Ectodermal cell (in vitro differentiated cells): ENCODE measurements around the gene DCC.

Source experiments
- H3K27ac ChIP-seq: 2 replicates; pipeline ENCODE4 v1.7.0; 2013; ENCODE audit warnings: mild to moderate bottlenecking, low read depth, low read length; ENCODE audit not compliant: insufficient read depth, poor library complexity, severe bottlenecking
- H3K27me3 ChIP-seq: 2 replicates; pipeline ENCODE4 v1.7.0; 2013; ENCODE audit warnings: mild to moderate bottlenecking, low read length; ENCODE audit not compliant: insufficient read depth, control insufficient read depth, poor library complexity, severe bottlenecking
- H3K36me3 ChIP-seq: one replicate; pipeline ENCODE4 v1.7.0; 2013; ENCODE audit warnings: low read length; ENCODE audit not compliant: control insufficient read depth, insufficient read depth
- H3K4me1 ChIP-seq: one replicate; pipeline ENCODE4 v1.7.0; 2013; ENCODE audit warnings: low read length; ENCODE audit not compliant: control insufficient read depth, insufficient read depth
- H3K4me3 ChIP-seq: 2 replicates; pipeline ENCODE4 v1.7.0; 2013; ENCODE audit warnings: low read depth, low read length, control low read depth; ENCODE audit not compliant: insufficient read depth
- H3K9me3 ChIP-seq: 2 replicates; pipeline ENCODE4 v1.7.0; 2013; ENCODE audit warnings: mild to moderate bottlenecking, low read length, moderate library complexity; ENCODE audit not compliant: control insufficient read depth
- WGBS, 2 experiments: methylation state at CpG; one replicate each; pipeline ENCODE4 v1.1.7; 2013; ENCODE audit warnings: missing lambda C conversion rate in 2 of 2; 5-methylcytosine and 5-hydroxymethylcytosine counted together

DCC gene

DNA sequence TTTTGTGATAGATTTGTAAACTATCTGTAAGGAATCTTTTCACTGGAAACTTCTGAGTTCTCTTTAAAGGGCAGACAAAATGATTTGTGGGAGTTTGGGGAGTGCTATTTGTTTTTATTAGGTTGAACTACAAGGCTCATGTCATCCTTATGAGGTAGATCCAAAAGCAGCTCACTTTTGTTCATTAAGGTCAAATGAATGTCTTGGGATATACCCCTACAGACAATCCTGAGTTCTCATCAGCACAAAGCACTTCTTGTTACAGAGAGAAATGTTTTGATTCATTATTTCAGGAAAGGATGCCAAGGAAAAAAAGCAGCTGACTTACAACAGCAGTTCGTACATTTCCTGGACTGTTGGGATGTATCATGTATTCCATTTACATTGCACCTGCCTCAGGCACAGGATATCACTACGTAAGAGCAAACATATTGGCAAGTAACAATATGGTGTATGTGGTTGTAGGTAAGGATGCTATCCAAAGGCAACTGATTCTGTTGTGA lies 68.9 kb downstream of the DCC start:
- no peaks in the 10 kb centered on the region for H3K9me3 ChIP-seq
- H3K36me3 ChIP-seq = no peaks in the 10 kb centered on the region
- WGBS, 2 experiments = 85 to 100% methylated on average over 2 of the region's 2 CpGs
- no peak overlapping the region for H3K4me3 ChIP-seq
- no peaks in the 10 kb centered on the region for H3K27me3 ChIP-seq
- no peak overlapping the region for H3K27ac ChIP-seq
- no peaks in the 10 kb centered on the region for H3K4me1 ChIP-seq

- no peaks in the 10 kb centered on the region for H3K9me3 ChIP-seq
- no peaks in the 10 kb centered on the region for H3K36me3 ChIP-seq
- no peaks in the 10 kb centered on the region for H3K27me3 ChIP-seq
- no peak overlapping the region for H3K27ac ChIP-seq
- H3K4me3 ChIP-seq = no peak overlapping the region
- 67 to 70% methylated on average over 1 of the region's 1 CpG for WGBS, 2 experiments
- H3K4me1 ChIP-seq = no peaks in the 10 kb centered on the region
Measured at GRCh38 chr18:52409727-52410126, 69.7 kb downstream of the DCC start.

GRCh38 chr18:52415131-52415530 lies 75.1 kb downstream of the DCC start:
- H3K27me3 ChIP-seq = no peaks in the 10 kb centered on the region
- H3K27ac ChIP-seq = no peak overlapping the region
- no peaks in the 10 kb centered on the region for H3K4me1 ChIP-seq
- no peak overlapping the region for H3K4me3 ChIP-seq
- 94 to 97% methylated on average over 3 of the region's 3 CpGs for WGBS, 2 experiments
- no peaks in the 10 kb centered on the region for H3K9me3 ChIP-seq
- no peaks in the 10 kb centered on the region for H3K36me3 ChIP-seq

DNA sequence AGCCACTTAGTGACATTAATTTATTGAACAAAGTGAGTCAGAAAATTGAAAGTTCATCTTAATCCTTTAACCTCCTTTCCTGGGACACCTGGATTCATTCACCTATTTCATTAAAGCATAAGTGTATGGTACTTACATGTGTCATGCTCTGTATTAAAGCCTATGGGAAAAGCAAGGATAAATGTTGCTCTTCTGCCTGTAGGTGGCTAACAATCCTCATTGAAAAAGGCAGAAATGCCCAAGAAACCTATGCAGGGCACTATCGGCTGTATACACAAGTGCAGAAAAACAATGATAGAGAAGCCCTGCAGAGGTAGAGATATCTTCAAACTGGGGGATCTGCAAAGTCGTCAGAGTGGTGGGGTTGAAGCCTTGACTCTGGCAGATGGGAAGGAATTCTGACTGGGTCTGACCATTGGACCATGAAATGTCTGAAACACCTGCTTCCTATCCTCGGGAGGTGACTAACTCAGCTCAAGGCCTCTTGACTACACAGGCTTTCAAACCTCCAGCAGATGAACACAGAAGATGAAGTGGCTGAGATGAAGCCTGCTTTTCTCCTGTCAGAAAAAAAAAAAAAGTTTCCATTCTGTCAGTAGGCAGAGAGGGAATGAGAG lies 83.1 kb downstream of the DCC start:
- Histone ChIP-seq H3K4me1 (no peaks in the 10 kb centered on the region), H3K27me3 (no peaks in the 10 kb centered on the region), H3K9me3 (no peaks in the 10 kb centered on the region), H3K36me3 (no peaks in the 10 kb centered on the region), H3K27ac (no peak overlapping the region), H3K4me3 (no peak overlapping the region)
- 74 to 79% methylated on average over 3 of the region's 3 CpGs for WGBS, 2 experiments

GRCh38 chr18:52426041-52426440 lies 86.0 kb downstream of the DCC start:
- WGBS, 2 experiments = 94 to 100% methylated on average over 4 of the region's 4 CpGs
- no peaks in the 10 kb centered on the region for H3K4me1 ChIP-seq
- no peak overlapping the region for H3K27ac ChIP-seq
- no peak overlapping the region for H3K4me3 ChIP-seq
- H3K27me3 ChIP-seq = no peaks in the 10 kb centered on the region
- H3K9me3 ChIP-seq = no peaks in the 10 kb centered on the region
- H3K36me3 ChIP-seq = no peaks in the 10 kb centered on the region

DNA sequence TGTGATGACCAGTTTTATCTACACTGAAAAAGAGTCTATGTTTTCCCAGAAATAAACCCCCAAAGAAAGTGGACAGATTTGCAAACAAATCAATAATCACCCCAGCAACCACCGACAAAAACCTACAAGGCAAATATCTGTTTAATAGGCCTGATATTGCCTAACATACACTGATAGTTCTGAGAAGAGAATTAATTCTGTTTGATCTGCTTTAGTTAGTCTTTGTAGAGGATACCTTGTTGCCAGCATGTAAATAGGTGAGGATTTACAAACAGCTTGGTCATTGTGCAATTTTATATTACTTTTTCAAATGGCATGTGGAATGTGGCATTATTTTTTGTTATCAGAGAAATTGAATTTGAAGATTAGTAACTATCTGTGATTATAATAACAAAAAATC lies 86.5 kb downstream of the DCC start:
- Histone ChIP-seq H3K27ac (no peak overlapping the region), H3K27me3 (no peaks in the 10 kb centered on the region), H3K4me3 (no peak overlapping the region), H3K4me1 (no peaks in the 10 kb centered on the region), H3K36me3 (no peaks in the 10 kb centered on the region), H3K9me3 (no peaks in the 10 kb centered on the region)
- 100% methylated on average over 1 of the region's 1 CpG for whole genome bisulfite sequencing, 2 experiments

- WGBS, 2 experiments = 94% methylated on average over 4 of the region's 4 CpGs
- Histone ChIP-seq H3K27me3 (no peaks in the 10 kb centered on the region), H3K36me3 (no peaks in the 10 kb centered on the region)
Measured at GRCh38 chr18:52427521-52428175, 87.7 kb downstream of the DCC start.

GRCh38 chr18:52431683-52432082 lies 91.7 kb downstream of the DCC start:
- Histone ChIP-seq H3K4me3 (no peak overlapping the region), H3K36me3 (no peaks in the 10 kb centered on the region), H3K9me3 (no peaks in the 10 kb centered on the region), H3K27ac (no peak overlapping the region), H3K27me3 (no peaks in the 10 kb centered on the region), H3K4me1 (no peaks in the 10 kb centered on the region)
- 93 to 94% methylated on average over 5 of the region's 5 CpGs for WGBS, 2 experiments

More at GRCh38 chr18:52427521-52428175, 87.7 kb downstream of the DCC start:
- Histone ChIP-seq H3K4me1 (no peaks in the 10 kb centered on the region), H3K27ac (no peak overlapping the region), H3K4me3 (no peak overlapping the region), H3K9me3 (no peaks in the 10 kb centered on the region)

- Histone ChIP-seq H3K27ac (no peak overlapping the region), H3K36me3 (no peaks in the 10 kb centered on the region), H3K4me1 (no peaks in the 10 kb centered on the region), H3K4me3 (no peak overlapping the region), H3K9me3 (no peaks in the 10 kb centered on the region), H3K27me3 (no peaks in the 10 kb centered on the region)
Measured at GRCh38 chr18:52433797-52434196, 93.8 kb downstream of the DCC start.

DNA sequence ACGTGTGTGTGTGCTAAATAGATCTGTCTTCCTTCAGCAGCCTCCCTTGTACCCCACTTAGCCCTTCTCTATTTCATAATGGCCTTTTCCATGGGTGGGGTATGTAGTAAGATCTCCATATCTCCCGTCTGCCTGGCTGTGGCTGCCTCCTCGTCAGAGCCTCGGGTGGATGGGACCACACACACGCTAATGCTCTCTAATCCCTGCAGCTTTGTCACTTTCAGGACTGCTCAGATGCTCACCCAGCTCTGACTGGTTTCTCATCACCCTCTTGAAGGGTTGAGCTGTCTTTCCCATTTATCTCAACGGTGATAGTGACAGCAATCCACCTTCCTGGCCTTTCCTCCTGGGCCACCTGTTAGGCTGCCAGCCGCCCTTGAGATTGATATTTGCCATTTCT lies 95.3 kb downstream of the DCC start:
- H3K4me3 ChIP-seq = no peak overlapping the region
- WGBS, 2 experiments = 73 to 80% methylated on average over 6 of the region's 7 CpGs
- H3K4me1 ChIP-seq = no peaks in the 10 kb centered on the region
- no peaks in the 10 kb centered on the region for H3K9me3 ChIP-seq
- no peak overlapping the region for H3K27ac ChIP-seq
- no peaks in the 10 kb centered on the region for H3K36me3 ChIP-seq
- no peaks in the 10 kb centered on the region for H3K27me3 ChIP-seq
